Fibroblast of lung (primary cell): ENCODE results near the gene ADAMTSL1. TPM values are rescaled to one million over a fixed set of nuclear protein-coding genes. Genes with fewer than 3 reads are reported as not detected.

Experiments used
- DNase-seq, 2 donors: peaks; one replicate each; pipeline versions ENCODE4 v3.0.0 to v3.0.0-alpha.2; 2010; ENCODE audit warnings: low read depth in 2 of 2
- H2AFZ ChIP-seq: 2 replicates; pipeline ENCODE4 v1.5.1; 2012; ENCODE audit warnings: low read length, control low read depth, inconsistent platforms
- H3K27ac ChIP-seq: 2 replicates; pipeline ENCODE4 v1.5.1; 2011; ENCODE audit warnings: low read length, control low read depth; ENCODE audit not compliant: insufficient read depth
- H3K27me3 ChIP-seq: 2 replicates; pipeline ENCODE4 v1.5.1; 2011; ENCODE audit warnings: mild to moderate bottlenecking, low read length; ENCODE audit not compliant: control insufficient read depth, insufficient read depth
- H3K36me3 ChIP-seq: 2 replicates; pipeline ENCODE4 v1.5.1; 2011; ENCODE audit warnings: low read length; ENCODE audit not compliant: control insufficient read depth, insufficient read depth
- H3K4me1 ChIP-seq: 2 replicates; pipeline ENCODE4 v1.5.1; 2011; ENCODE audit warnings: low read length; ENCODE audit not compliant: control insufficient read depth, insufficient read depth; ENCODE audit errors: extremely low read depth
- H3K4me2 ChIP-seq: 2 replicates; pipeline ENCODE4 v1.5.1; 2011; ENCODE audit warnings: low read length, control low read depth; ENCODE audit not compliant: insufficient read depth; ENCODE audit errors: extremely low read depth
- H3K4me3 ChIP-seq, 4 experiments: fragments of 200-600 bp in 1 of 4; sonication (generic) in 1 of 4; replicated peaks in 1 of 4; 2 replicates each; pipeline ENCODE4 v1.5.1; 2011 to 2016; ENCODE audit warnings: low read length in 4 of 4, low read depth in 3 of 4, mild to moderate bottlenecking in 3 of 4, control low read depth in 2 of 4, inconsistent platforms in 1 of 4, mixed read lengths in 1 of 4; ENCODE audit not compliant: insufficient read depth in 1 of 4; ENCODE audit errors: control extremely low read depth in 1 of 4
- H3K79me2 ChIP-seq: 2 replicates; pipeline ENCODE4 v1.5.1; 2012; ENCODE audit warnings: mild to moderate bottlenecking, low read length, inconsistent platforms; ENCODE audit not compliant: control insufficient read depth, insufficient read depth
- H3K9ac ChIP-seq: 2 replicates; pipeline ENCODE4 v1.5.1; 2011; ENCODE audit warnings: mild to moderate bottlenecking, low read length, control low read depth; ENCODE audit not compliant: insufficient read depth
- H3K9me3 ChIP-seq: 2 replicates; pipeline ENCODE4 v1.5.1; 2012; ENCODE audit warnings: low read depth, low read length; ENCODE audit not compliant: control insufficient read depth, insufficient read depth
- H4K20me1 ChIP-seq: 2 replicates; pipeline ENCODE4 v1.5.1; 2011; ENCODE audit warnings: low read length; ENCODE audit not compliant: control insufficient read depth, insufficient read depth; ENCODE audit errors: extremely low read depth
- CTCF ChIP-seq, 2 donors: IDR thresholded peaks in 1 of 2; conservative IDR thresholded peaks in 1 of 2; 1 replicate in 1 of 2; 2 replicates in 1 of 2; pipeline ENCODE4 v1.5.1; 2011 to 2012; ENCODE audit warnings: low read length in 2 of 2, control low read depth in 1 of 2, inconsistent platforms in 1 of 2, low read depth in 1 of 2, mild to moderate bottlenecking in 1 of 2
- EZH2 ChIP-seq: IDR thresholded peaks from 2 replicates; pipeline ENCODE4 v1.5.1; 2012; ENCODE audit warnings: low read length, control low read depth, mild to moderate bottlenecking; ENCODE audit errors: missing control alignments
- polyA plus RNA-seq, 2 donors: library from polyadenylated mRNA; depleted of rRNA in 1 of 2; stranded (reverse) in 1 of 2; unstranded in 1 of 2; fragments of >200 nt; gene quantifications; 2 replicates each; pipeline ENCODE4 v1.2.1, GENCODE V29; 2011 to 2012; ENCODE audit warnings: missing spikeins in 1 of 2
- total RNA-seq: library from RNA; depleted of rRNA; stranded (reverse); fragments of >200 nt; gene quantifications from 2 replicates; pipeline ENCODE4 v1.2.1, GENCODE V29; 2014

ADAMTSL1 gene
- total and polyA plus RNA-seq, 2 donors (not counting 1 experiment from before 2014, with no cell fraction given), result 19.3 to 27.9 TPM

- H3K4me1 ChIP-seq, result no peaks in the 10 kb centered on the region
- DNase-seq, result no peak
- TF ChIP-seq CTCF (conservative IDR thresholded peaks at IDR 0.05 in 1 of 2, IDR thresholded peaks at IDR 0.05 in 1 of 2; ENCODE audit: low read depth in 1 of 2, low read length in 2 of 2) (no peak), EZH2 (no peak)
- no peaks in the 10 kb centered on the region for H3K36me3 ChIP-seq
- no peak overlapping the region for H3K9ac ChIP-seq
- H3K4me2 ChIP-seq, result no peak overlapping the region
- no peaks in the 10 kb centered on the region for H3K9me3 ChIP-seq
- H3K27me3 ChIP-seq, result no peaks in the 10 kb centered on the region
- no peaks in the 10 kb centered on the region for H4K20me1 ChIP-seq
- no peak overlapping the region for H2AFZ ChIP-seq
- no peak overlapping the region for H3K27ac ChIP-seq
- peaks cover 8% of the 10 kb centered on the region for H3K79me2 ChIP-seq
- H3K4me3 ChIP-seq, result no peak overlapping the region
These were observed 52.7 kb downstream of the ADAMTSL1 start for GRCh38 chr9:18526685-18527084.

GRCh38 chr9:18531136-18532065, 57.4 kb downstream of the ADAMTSL1 start:
- peak; percentile 15 to 18 for DNase-seq
- Histone ChIP-seq H2AFZ (no peak overlapping the region), H3K4me2 (no peak overlapping the region), H3K27ac (no peak overlapping the region), H3K9me3 (no peaks in the 10 kb centered on the region), H3K4me1 (no peaks in the 10 kb centered on the region), H4K20me1 (no peaks in the 10 kb centered on the region), H3K36me3 (peaks cover 2% of the 10 kb centered on the region), H3K27me3 (no peaks in the 10 kb centered on the region), H3K4me3 (no peak overlapping the region), H3K79me2 (peaks cover 4% of the 10 kb centered on the region), H3K9ac (no peak overlapping the region)
- TF ChIP-seq CTCF (conservative IDR thresholded peaks at IDR 0.05 in 1 of 2, IDR thresholded peaks at IDR 0.05 in 1 of 2; ENCODE audit: low read depth in 1 of 2, low read length in 2 of 2), result no peak
- TF ChIP-seq EZH2, result no peak

GRCh38 chr9:18534611-18535010, 60.7 kb downstream of the ADAMTSL1 start:
- no peak for DNase-seq
- Histone ChIP-seq H3K27me3 (no peaks in the 10 kb centered on the region), H3K9ac (no peak overlapping the region), H4K20me1 (no peaks in the 10 kb centered on the region), H3K9me3 (no peaks in the 10 kb centered on the region), H3K79me2 (no peaks in the 10 kb centered on the region), H3K4me1 (no peaks in the 10 kb centered on the region), H3K27ac (no peak overlapping the region), H3K4me3 (no peak overlapping the region), H3K36me3 (peaks cover 2% of the 10 kb centered on the region), H2AFZ (no peak overlapping the region), H3K4me2 (no peak overlapping the region)
- TF ChIP-seq CTCF (conservative IDR thresholded peaks at IDR 0.05 in 1 of 2, IDR thresholded peaks at IDR 0.05 in 1 of 2; ENCODE audit: low read depth in 1 of 2, low read length in 2 of 2) (no peak), EZH2 (no peak)
